HG02981 (cell line): ENCODE data around the gene PRRG2.

Experiments used
- ATAC-seq: cut with Tn5 transposase; IDR thresholded peaks from one replicate; pipeline ENCODE4 v1.9.1; 2021; ENCODE audit warnings: mild to moderate bottlenecking, moderate library complexity; ENCODE audit not compliant: unreplicated experiment

PRRG2 gene

DNA sequence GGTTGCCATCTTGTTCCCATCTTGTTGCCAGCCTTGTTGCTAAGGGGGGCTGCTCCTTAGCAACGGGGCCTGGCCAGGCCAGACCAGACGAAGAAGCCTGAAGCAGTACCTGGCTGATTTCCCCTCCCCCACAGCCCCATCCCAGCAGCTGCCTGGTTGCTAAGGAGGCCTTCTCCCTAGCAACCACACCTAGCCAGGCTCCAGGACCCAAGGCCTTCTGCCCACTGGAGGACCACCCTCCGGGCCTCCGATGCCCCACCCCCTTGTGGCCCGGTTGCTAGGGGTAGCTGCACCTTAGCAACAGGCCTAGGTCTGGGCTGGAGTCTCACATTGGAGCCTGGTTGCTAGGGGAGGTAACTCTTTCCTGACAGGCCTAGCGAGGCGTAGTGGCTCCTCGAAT, 3.9 kb downstream of the PRRG2 start:
- no peak for ATAC-seq

DNA sequence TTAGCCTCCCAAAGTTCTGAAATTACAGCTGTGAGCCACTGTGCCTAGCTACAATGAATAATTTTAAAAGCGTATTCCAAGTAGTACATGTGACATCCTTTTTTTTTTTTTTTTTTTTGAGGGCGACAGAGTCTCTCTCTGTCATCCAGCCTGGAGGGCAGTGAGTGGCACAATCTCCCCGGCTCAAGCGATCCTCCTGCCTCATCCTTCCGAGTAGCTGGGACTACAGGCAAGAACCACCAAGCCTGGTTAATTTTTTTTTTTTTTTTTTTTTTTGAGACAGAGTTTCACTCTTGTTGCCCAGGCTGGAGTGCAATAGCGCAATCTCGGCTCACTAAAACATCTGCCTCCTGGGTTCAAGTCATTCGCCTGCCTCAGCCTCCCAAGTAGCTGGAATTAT, 6.1 kb downstream of the PRRG2 start:
- ATAC-seq = no peak

DNA sequence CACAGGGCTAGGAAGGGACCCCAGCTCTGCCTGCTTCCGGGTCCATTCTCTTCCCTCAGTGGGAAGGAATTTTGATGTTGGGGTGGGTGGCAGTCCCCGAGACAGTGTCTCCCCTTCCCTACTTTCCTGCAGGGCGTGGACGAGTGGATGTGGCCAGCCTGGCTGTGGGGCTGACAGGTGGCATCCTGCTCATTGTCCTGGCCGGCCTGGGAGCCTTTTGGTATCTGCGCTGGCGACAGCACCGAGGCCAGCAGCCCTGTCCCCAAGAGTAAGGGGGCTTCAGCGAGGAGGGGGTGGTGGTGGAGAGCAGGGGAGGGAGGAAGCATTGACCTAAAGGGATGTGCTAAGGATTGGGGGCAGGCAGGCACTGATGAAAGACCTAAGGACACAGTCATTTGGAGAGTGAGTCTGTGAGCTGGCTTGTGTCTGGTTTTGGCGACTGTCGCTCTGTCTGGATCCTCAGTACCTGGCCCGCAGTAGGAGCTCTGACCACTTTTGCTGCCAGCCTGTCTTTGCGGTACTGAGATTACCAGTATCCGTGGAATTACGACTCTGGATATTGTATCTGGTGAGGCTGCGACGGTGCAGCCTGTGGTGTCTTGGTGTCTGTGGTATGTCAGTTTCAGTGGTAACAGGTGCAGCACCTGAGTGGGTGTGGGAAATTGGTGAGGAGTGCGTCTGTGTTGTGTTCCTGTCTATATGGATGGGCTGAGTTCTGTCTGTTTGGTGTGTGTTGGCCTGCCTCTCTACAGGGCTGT, 7.4 kb downstream of the PRRG2 start:
- no peak for ATAC-seq

DNA sequence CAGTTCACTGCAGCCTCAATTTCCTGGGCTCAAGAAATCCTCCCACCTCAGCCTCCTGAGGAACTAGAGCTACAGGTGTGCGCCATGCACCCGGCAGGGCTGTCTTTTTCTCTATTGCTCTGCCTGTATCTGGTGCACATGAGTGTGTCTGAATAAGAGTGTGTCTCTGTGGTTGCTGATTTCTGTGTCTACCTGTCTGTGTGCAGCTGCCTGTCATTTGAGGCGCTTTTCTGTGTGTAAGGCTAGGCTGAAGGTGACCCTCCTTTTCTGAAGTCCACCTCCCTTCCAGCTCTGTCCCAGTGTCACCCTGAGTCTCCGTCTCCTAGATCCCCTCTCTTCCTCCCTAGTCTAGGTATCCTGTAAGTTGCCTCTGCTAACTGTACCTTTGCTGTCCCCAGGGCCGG, 8.4 kb downstream of the PRRG2 start:
- no peak for ATAC-seq

DNA sequence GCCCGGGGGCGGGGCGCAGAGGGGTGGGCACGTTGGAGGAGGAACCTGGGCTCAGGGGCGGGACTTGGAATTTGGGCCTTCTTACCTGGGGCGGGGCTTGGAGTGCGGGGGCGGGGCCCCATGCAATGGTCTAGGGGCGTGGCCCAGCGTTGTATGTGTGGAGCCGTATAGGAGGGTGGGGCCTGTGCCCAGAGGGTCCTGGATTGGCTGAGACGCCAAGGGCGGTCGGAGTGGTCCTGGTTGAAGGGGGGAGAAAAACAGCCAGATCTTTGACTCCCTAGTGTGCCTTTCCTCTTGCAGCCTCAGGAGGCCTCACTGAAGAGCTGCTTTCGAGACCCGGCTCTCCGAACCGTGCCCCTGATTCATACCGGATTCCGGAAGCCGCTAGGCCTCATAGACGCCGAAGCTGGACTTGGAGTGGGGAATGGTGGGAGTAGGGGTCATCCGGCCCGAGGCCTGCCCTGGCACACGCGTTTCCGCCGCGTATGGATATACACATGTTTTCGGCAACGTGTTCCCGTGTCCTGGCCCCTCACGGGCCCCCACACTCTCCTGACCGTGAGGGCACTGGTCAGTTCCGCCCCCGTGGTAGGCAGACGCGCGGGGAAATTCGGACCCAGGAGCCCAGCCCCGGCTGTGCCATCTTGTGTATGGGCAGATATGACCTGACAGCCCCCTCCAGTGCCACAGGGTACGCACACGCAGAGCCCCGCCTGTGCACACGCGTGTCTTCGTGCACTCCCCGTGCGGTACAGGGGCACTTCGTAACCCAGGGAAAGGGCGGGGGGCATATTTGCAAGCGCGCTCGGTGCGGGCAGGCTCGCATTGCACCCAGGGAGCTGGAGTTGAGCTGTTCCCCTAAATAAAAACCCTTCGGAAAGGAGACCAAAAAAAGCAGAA, 9.2 kb downstream of the PRRG2 start:
- ATAC-seq = peak; percentile 65

DNA sequence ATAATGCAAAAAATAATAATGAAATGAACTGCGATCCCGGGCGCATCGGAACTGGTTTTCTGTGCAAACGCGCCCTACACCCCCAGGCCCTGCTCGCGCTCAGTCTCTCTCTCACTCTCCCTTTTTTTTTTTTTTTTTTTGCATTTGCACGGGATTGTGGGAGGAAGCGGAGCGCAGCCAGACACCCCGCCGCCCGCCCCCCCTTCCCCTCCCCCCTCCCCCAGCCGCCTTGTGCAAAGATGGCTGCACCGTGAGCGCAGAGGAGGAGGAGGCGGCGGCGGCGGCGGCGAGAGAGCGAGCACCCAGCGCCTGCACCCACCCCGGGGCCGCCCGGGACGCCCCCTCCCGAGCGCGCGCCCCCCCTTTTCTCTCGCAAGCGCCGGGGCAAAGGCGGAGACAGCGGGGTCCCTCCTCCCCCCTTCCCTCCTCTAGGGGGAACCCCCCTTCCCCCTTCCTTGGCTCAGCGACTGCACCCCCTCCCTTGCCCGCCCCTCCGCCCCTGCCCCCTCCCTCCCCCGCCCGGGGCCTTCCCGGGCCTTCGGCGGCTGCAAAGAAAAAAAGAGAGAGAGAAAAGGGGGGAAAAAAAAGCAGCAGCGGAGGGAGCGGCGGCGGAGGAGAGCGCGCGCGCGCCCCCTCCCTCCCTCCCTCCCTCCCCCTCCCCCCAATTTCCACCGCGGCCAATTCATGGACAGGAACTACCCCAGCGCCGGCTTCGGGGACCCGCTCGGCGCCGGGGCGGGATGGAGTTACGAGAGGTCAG, 10.0 kb downstream of the PRRG2 start, which contains the start of gene PRR12:
Gene PRR12, plus strand, starts transcription at position 212 of the 760 bp plus-strand sequence. Its CDS starts 473 bp downstream, at position 685.
- no peak for ATAC-seq

DNA sequence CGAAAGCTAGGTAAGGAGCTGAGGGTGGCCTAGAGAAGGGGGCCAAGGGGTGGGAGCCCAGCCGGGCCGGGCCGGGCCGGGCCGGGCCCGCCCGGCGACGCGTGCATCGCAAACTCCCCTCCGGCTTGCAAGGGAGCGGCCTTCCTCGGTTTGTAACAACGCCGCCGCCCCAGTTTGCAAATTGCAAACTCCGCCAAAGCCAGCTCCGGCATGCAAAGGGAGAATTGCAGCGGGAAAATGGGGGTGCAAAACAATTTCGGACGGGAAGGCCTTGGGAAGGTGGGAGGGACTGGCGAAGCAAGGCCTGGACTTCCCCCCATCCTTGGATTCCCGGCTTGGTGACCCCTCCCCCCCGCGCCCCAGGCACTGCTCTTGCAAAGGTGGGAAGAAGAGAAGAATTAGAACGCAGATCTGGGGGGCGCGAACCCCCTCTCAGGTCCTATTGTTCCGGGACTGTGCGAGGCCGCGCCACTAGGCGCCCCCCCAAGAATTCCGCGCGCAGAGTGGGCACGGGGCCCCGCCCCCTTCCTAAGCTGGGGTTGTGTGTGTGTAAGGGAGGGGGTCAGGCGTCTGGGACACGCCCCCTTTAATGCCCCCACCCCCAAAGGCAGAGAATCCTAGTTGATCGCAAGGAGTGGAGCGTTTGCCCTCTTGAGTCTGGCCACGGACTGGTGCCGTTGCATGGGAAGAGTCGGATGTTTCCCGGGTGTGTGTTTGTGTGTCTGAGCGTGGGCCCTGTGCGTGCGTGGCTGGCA, 10.8 kb downstream of the PRRG2 start:
- no peak for ATAC-seq

DNA sequence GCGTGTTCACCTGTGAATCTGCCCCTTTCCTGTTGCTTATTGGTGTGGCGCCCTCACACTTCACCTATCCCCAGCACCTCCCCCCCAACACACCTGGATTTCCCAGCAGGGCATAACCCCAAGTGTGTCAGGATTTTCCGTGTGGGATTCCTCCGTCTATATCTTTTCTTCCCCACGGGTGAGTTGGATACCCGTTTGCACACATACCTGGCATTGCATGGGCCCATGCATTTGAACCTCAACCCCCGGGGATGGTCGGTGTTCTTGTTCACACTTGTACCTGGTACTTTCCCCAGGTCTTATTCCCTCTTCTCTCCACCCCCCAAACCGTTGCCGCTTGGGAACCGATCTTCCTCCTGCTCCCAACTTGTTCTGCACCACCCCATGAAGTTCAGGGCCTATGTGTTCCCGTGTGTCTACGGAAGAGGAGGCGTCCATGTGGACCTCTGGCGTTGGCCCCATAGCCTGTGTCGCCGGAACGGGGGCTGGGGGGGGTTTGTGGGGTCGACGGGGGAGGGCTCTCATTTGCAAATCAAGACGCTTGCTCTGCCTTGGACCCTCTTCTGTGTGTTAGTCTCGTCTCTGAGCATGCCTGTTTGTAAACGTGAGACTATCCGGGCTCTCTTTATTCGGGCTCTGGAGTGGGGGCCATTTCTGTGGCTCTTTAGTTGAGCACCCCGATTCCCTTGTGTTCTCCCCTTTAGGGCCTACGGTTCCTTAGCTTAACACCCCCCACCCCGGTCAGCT, 11.5 kb downstream of the PRRG2 start:
- no peak for ATAC-seq

DNA sequence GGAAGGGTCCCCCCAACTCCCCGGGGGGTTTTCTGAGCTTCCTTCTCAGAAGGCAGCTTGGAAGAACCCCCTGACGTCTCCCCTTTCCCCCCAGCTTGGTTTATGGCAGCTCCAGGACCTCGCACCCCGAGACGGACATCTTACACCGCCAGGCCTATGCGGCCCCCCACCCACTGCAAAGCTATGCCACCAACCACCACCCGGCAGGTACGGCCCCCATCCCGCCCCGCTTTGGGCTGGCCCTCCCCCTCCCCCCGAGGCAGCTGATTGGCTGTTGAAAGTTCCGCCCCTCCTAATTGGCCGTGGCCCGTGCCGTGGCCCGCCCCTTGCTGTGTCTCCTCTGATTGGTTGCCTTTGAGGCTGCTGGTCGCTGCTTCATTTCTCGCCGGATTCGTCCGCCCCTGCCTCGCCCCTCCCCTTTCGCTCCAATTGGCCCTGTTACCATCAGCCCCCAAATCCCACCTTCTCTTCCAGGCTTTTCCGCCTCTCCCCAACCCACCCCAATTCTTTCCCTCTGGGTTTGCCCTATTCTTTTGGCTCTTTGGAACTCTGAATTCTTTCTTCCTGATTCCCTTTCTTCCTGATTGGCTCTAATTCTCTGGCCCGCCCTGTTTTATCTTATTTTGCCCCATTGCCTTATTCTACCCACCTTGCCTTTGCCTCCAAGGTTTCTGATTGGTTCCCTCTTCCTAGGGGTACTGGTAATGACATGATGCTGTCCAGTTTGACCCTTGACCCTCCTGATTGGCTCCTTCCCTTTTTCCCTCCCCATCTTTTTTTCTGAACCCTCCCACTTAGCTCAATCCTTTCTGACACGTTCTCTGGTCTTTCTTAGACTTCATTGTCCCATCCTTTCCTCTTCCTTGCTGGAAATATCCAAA, 12.4 kb downstream of the PRRG2 start:
- ATAC-seq = peak; percentile 52

DNA sequence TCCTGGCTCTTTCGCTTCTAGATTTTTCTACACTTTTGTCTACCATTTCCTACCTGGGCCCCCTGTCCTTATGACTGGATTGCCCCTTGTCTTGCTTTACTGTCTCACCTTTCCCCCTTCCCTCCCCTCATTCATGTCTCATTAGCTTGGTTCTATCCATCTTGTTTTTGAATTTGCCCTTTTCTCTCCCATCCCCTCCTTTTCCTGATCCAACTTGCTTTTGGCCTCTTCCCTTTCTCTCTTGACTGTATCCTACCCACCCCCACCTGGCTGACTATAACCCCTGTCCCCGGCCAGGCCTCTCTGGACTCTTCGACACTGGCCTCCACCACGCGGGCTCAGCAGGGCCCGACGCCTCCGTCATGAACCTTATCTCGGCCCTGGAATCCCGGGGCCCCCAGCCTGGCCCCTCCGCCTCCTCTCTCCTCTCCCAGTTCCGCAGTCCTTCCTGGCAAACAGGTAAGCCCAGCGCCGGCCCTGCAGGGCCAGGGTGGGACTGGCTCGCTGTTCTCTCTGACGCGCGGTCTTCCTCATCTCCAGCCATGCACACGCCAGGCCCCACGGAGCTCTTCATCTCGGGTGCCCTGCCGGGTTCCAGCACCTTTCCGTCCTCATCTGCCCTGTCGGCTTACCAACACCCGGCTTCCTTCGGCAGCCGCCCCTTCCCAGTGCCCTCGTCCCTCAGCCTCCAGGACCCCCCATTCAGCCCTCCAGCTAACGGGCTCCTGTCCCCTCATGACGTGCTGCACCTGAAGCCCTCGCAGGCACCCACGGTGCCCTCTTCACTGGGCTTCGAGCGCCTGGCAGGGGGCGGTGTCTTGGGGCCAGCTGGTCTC, 13.3 kb downstream of the PRRG2 start:
- ATAC-seq = no peak

DNA sequence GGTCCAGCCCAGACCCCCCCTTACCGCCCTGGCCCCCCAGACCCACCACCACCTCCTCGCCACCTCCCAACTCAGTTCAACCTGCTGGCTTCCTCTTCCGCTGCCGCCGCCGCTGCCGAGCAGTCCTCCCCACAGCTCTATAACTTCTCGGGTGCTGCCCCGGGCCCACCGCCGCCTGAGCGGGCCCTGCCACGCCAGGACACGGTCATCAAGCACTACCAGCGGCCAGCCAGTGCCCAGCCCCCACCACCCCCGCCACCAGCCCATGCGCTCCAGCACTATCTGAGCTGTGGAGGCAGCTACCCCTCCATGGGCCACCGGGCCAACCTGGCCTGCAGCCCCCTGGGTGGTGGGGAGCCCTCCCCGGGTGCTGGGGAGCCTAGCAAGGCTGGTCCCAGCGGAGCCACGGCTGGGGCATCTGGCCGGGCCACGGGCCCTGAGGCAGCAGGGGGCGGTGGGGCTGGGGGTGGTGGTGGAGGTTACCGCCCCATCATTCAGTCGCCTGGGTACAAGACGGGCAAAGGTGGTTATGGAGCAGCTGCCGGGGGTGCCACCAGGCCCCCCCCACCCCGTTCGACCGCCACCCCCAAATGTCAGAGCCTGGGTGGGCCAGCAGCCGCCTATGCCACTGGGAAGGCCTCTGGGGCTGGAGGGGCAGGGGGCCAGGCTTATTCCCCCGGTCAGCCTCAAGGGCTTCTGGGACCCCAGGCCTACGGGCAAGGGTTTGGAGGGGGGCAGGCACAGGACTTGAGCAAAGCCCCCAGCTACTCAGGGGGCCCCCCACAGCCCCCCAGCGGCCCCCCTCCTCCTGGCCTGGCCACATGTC, 14.1 kb downstream of the PRRG2 start:
- ATAC-seq = no peak

DNA sequence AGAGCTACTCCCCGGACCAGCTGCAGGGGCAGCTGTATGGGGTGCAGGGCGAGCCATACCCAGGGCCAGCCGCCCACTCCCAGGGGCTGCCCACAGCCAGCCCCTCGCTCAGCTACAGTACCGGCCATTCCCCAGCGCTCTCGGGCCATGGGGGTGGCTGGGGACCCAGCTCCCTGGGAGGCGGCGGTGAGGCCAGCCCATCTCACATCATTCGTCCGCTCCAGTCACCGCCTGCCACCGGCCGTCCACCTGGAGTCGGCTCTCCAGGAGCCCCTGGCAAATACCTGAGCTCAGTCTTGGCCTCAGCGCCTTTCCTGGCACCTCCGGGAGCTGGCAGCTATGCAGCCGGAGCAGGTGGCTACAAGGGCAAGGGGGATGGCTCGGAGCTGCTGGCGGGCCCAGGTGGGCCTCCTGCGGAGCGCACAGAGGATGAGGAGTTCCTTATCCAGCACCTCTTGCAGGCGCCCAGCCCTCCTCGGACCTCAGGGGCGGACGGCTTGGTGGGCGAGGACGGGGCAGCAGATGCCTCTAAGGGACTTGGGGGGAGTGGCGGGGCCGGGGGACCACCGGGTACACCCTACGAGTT, 14.8 kb downstream of the PRRG2 start:
- ATAC-seq = no peak

DNA sequence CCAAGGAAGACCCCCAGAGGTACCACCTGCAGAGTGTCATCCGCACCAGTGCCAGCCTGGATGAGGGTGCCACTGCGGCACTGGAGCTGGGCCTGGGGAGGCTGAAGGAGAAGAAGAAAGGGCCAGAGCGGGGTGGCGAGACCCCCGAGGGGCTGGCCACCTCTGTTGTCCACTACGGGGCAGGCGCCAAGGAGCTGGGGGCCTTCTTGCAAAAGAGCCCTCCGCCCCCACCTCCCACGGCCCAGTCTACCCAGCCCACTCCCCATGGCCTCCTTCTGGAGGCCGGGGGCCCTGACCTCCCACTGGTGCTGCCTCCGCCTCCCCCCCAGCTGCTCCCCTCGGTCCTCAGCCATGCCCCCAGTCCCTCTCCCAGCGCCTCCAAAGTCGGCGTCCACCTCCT, 15.3 kb downstream of the PRRG2 start:
- ATAC-seq = no peak

DNA sequence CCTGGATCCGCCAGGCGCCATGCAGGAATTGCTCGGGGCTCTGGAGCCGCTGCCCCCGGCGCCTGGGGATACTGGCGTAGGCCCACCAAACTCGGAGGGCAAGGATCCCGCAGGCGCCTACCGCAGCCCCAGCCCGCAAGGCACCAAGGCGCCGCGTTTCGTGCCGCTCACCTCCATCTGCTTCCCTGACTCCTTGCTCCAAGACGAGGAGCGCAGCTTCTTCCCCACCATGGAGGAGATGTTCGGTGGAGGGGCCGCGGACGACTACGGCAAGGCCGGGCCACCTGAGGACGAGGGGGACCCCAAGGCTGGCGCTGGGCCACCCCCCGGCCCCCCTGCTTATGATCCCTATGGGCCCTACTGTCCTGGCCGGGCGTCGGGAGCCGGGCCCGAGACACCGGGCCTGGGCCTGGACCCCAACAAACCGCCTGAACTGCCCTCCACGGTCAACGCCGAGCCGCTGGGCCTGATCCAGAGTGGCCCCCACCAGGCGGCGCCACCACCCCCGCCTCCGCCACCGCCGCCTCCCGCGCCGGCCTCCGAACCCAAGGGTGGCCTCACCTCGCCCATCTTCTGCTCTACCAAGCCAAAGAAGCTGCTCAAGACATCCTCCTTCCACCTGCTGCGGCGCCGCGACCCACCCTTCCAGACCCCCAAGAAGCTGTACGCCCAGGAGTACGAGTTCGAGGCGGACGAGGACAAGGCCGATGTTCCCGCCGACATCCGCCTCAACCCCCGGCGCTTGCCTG, 16.0 kb downstream of the PRRG2 start:
- ATAC-seq = no peak

DNA sequence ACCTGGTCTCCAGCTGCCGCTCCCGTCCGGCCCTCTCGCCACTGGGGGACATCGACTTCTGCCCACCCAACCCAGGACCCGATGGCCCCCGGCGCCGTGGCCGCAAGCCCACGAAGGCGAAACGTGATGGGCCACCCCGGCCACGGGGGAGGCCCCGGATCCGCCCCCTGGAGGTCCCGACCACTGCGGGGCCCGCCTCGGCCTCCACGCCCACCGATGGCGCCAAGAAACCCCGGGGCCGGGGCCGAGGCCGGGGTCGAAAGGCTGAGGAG, 16.5 kb downstream of the PRRG2 start:
- ATAC-seq = no peak
